ENCODE measurements around the gene UBTF.
A peak's percentile ranks its signal among the peaks of the same experiment; 100 is the strongest.

The UBTF gene

GRCh38 chr17:44164476-44164875, 55.0 kb downstream of the UBTF start:
- no peak for DNase-seq

- peak; percentile 61 for DNase-seq
These were observed 59.8 kb downstream of the UBTF start for GRCh38 chr17:44159519-44160210.

GRCh38 chr17:44155488-44155887, 64.0 kb downstream of the UBTF start:
- no peak for DNase-seq
